GM18858 (cell line): Measurements from ENCODE around the gene POTEB3.
"Not testable (repeated sequence)": the region's sequence is repeated elsewhere in the genome, so short reads cannot be mapped to it uniquely, and the experiment has no call there.

ENCODE experiments used
- ATAC-seq: cut with Tn5 transposase; IDR thresholded peaks from one replicate; pipeline ENCODE4 v1.9.1; 2021; ENCODE audit not compliant: unreplicated experiment

POTEB3 gene

GRCh38 chr15:21440399-21440798 is at the start of gene POTEB3:
Gene POTEB3 (minus strand): TSS chr15:21440499. CDS start chr15:21440011, 488 bp downstream.
- not testable (repeated sequence) for ATAC-seq

- not testable (repeated sequence) for ATAC-seq
Observed at GRCh38 chr15:21453683-21454082, 13.4 kb upstream of the POTEB3 start.

- not testable (repeated sequence) for ATAC-seq
Observed at GRCh38 chr15:21451920-21452563, 11.7 kb upstream of the POTEB3 start.

GRCh38 chr15:21451487-21451886 is 11.2 kb upstream of the POTEB3 start:
- ATAC-seq, result not testable (repeated sequence)

GRCh38 chr15:21407366-21407765 is 32.9 kb downstream of the POTEB3 start:
- not testable (repeated sequence) for ATAC-seq

GRCh38 chr15:21401531-21401930 is 38.8 kb downstream of the POTEB3 start:
- not testable (repeated sequence) for ATAC-seq

- ATAC-seq, result not testable (repeated sequence)
Observed at GRCh38 chr15:21399111-21399510, 41.2 kb downstream of the POTEB3 start.

GRCh38 chr15:21398511-21398910 is 41.8 kb downstream of the POTEB3 start:
- ATAC-seq, result not testable (repeated sequence)

GRCh38 chr15:21397656-21398055 is 42.6 kb downstream of the POTEB3 start:
- ATAC-seq, result not testable (repeated sequence)

- ATAC-seq, result not testable (repeated sequence)
Observed at GRCh38 chr15:21397186-21397585, 43.1 kb downstream of the POTEB3 start.

GRCh38 chr15:21385961-21386360 is 54.3 kb downstream of the POTEB3 start:
- not testable (repeated sequence) for ATAC-seq

- ATAC-seq, result not testable (repeated sequence)
Observed at GRCh38 chr15:21383866-21384485, 56.3 kb downstream of the POTEB3 start.

GRCh38 chr15:21373682-21374081 is 66.6 kb downstream of the POTEB3 start:
- ATAC-seq, result not testable (repeated sequence)

- not testable (repeated sequence) for ATAC-seq
Observed at GRCh38 chr15:21369177-21369576, 71.1 kb downstream of the POTEB3 start.

GRCh38 chr15:21368625-21369024 is 71.7 kb downstream of the POTEB3 start:
- not testable (repeated sequence) for ATAC-seq
